Stimulated activated CD8-positive, alpha-beta memory T cell treated with anti-CD3 and anti-CD28 coated beads, Interleukin-15, amount 100 ng/mL, for 4 hours (primary cell): ENCODE results near the gene CLNK.

Source experiments
- DNase-seq, 2 donors: peaks; one replicate each; pipeline ENCODE4 v3.0.0-alpha.2; 2020; ENCODE audit warnings: low read depth in 2 of 2

CLNK gene

GRCh38 chr4:10521424-10521823, 163.1 kb downstream of the CLNK start:
- DNase-seq, result no peak

DNA sequence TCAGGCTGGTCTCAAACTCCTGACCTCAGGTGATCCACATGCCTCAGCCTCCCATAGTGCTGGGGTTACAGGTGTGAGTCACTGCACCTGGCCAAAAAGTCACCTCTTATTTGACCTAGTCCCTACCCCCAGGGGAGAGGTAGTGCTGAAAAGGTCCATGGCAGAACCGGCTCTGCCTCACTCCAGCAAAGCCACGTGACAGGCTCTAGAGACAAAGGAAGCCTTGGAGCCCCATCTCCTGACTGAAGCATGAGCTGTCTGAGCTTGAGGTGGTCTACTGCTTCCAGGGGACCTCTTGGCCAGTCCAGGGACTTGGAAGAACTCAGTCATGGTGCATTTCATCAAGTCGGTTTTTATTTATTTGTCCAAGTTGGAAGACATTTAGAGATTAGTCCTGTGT, 174.8 kb downstream of the CLNK start:
- no peak for DNase-seq

GRCh38 chr4:10506077-10506476, 178.5 kb downstream of the CLNK start:
- DNase-seq, result no peak

- no peak for DNase-seq
Measured at GRCh38 chr4:10504570-10505179, 179.9 kb downstream of the CLNK start.

DNA sequence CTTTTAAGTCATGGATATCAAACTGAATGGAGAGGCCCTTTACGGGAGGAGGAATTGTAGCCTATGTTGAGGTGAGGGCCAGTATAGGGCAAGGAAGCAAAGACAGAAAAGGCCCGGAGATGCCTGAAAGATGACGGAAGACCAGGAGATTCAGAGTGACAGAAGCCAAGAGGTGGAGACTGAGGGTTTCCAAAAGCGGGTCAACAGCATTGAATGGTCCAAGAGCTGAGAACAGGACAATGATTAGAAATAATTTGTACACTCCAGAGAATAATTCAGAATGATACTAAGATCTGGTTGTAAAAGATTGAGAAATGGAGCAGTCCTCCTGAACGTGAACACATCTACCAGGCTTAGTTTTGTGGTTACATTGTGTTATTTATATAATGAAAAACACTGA, 181.9 kb downstream of the CLNK start:
- DNase-seq, result no peak

- DNase-seq, result no peak
Measured at GRCh38 chr4:10500776-10501175, 183.8 kb downstream of the CLNK start.

- no peak for DNase-seq
Measured at GRCh38 chr4:10496200-10496599, 188.4 kb downstream of the CLNK start.

- DNase-seq, result no peak
Measured at GRCh38 chr4:10495651-10496050, 188.9 kb downstream of the CLNK start.

GRCh38 chr4:10492464-10492863, 192.1 kb downstream of the CLNK start:
- no peak for DNase-seq

GRCh38 chr4:10491401-10491800, 193.2 kb downstream of the CLNK start:
- DNase-seq, result no peak

DNA sequence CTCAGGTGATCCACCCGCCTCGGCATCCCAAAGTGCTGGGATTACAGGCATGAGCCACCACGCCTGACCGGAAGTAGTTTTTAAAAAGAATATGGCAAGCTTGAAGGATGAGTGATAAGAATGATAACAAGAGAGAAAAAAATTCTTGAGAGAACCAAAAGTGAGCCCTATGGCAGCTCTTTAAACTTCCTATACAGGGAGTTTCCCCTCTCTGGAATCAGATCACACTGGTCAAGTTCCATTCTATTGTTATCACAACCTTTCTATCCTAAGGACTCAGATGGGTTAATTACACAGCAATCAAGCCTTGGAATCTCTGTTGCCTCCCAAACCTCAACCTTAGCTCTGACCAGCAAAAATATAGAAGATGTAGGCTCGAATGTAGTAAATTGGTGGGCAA, 193.6 kb downstream of the CLNK start:
- DNase-seq, result no peak

GRCh38 chr4:10482913-10483312, 201.7 kb downstream of the CLNK start:
- DNase-seq, result no peak

DNA sequence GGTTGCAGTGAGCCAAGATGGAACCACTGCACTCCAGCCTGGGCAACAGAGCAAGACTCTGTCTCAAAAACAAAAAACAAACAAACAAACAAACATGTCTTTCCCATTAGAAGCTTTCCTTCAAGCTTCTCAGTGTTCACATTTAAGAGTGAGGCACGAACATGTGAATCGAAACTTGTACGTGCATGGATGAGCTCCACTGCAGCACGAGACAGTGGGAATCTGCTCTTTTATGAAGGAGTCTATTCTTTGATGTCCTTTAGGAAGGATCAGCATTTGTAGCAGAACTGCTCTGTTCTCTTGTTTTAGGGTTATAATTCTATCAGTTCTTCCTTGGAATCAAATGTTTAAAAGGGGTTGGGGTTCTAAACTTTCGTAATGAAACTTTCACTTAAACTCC, 204.0 kb downstream of the CLNK start:
- DNase-seq, result no peak

DNA sequence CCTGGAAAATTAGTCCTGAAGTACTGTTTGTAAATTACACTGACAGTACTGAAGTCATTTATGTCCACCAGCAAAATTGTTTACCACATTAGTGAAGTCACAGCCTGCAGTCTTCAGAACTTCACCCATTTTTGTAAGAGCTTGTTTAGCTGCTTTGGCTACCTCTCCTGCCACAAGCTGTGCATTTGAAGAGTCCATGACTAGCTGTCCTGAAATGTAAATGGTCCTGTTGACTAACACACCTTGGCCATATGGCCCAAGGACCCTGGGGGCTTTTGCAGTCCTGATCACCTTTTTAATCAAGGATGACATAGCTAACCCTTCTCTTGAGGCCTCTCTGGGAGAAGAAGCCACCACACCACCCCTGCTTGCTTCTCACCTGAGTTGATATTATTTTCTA, 205.9 kb downstream of the CLNK start:
- no peak for DNase-seq

DNA sequence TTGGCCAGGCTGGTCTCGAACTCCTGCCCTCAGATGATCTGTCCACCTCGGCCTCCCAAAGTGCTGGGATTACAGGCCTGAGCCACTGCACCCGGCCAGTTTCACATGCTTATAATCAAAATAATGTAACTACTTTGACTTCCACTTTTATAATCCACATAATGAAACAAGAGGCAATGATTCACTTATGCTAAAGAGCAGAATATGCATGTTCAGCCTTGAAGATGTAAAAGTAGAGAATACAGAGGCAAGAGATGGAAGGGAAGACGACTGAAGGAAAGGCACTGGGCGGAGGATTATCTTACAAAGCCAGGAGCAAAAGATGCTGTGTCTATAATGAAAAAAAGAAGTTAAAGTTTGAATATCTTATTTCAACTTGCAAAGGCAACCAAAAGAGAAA, 214.1 kb downstream of the CLNK start:
- no peak for DNase-seq

- DNase-seq, result no peak
Measured at GRCh38 chr4:10466161-10466560, 218.4 kb downstream of the CLNK start.

DNA sequence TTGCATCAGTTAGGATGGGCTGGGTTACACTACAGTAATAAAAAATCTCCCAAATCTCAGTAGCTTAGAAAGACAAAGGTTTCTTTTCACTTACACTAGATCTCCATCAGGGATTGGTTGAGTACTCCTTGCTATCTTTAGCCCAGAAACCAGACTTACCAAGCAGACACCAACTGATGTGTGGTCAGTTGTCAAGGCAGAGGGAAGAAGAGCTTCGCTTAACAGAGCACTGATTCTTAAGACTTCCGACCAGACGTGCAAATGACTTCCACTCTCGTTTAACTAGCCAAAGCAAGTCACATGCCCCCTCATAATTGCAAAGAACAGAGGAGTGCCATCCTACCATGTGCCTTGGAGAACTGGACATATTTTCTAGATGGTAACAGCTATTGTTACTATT, 221.7 kb downstream of the CLNK start:
- DNase-seq, result no peak

DNA sequence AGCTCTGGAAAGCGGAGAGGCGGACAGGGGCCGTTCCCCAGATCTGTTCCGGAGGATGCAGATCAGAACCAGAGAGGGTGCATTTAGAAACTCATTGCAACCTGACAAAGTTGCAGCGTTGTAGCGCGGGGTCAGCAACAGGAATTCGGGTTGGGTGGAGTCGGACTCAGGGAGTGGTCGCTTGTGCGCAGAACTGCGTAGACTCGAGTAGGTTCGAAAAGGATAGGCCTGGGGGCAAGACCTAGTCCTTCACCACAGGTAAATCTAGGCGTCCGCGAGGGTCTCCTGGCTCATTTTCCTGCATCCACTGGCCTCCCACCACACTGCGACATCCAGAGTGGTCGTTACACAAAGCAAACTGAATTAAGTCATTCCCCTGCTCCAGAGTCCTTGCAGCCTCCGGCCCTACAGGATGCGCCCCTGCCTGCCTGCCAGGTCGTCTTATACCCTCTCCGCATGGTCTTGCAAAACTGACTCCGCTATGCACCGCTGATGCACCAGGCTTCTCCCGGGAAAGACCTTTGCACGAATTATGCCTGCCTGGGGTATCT, 222.6 kb downstream of the CLNK start:
- DNase-seq, result no peak

DNA sequence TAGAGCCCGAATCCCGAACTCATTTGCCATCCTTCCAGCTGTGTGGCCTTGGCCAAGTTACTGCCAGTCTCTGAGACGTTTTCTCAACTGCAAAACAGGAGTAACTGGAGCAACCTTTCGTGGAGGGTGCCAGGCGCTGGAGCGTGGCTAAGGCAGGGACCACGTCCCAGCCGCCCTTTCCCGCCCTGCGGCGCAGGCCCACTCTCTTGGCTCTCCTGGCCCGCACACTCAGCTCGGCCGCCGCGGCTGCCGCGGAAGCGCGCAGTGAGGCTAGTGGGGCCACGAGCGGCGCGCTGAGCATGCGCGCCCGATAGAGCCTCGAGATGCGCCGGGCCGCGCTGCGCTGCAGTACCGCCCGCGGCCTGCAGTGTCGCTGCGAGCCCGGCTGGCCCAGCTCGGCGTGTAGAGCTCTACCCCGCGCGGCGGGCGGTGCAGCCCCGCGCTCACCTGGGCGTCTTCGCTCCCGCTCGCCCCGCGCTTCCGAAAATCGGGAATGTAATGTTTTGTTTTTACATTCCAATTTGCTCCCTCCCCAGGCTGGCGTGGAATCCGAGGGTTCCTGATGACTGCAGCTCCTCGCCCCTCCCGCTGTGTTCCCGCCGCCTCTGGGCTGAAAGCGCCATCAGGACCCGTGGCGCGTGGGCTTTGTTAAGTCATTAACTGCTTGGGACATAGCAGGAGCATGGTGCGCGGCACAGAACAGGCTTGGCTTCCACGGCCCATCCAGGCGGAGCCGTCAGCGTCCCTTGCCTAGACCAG, 223.3 kb downstream of the CLNK start:
- DNase-seq, result peak; percentile 27 to 54

- no peak for DNase-seq
Measured at GRCh38 chr4:10460313-10461047, 224.1 kb downstream of the CLNK start.

DNA sequence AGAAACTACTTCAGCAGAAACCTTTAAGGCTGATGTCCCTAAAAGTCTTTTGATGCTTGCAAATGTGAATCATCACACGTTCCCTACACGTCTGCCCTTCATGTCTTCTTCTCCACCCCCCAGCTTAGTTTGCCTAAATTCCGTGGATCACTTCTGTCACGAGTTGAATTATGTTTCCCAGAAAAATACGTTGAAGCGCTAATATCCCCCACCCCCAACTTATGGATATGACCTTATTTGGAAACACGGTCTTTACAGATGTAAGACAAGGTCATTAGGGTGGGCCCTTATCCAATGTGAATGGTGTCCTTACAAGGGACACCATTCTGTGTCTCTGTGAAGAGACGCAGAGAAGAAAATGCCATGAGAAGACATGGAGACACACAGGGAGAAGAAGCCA, 225.3 kb downstream of the CLNK start:
- no peak for DNase-seq

- DNase-seq, result no peak
Measured at GRCh38 chr4:10458177-10458576, 226.4 kb downstream of the CLNK start.
